Measurements from ENCODE around the gene C5orf58.

Gene C5orf58

GRCh38 chr5:170269579-170269978 lies 36.8 kb downstream of the C5orf58 start:
- ChIA-PET POLR2A (no interaction called here), CTCF (interaction anchor here (1.2 to 16.6 kb wide), 15 partner anchors 7 to 157 kb away, joined by 3 to 430 read pairs (median 14); partner anchors contain the start of genes KCNMB1 and LCP2)
- Histone ChIP-seq H3K9me3 (ENCODE audit: control extremely low read depth in 1 of 5, control insufficient read depth in 4 of 5, insufficient read depth in 2 of 5, low read depth in 1 of 5, low read length in 4 of 5) (no peaks in the 10 kb centered on the region), H3K36me3 (ENCODE audit: control insufficient read depth in 4 of 4, insufficient read depth in 4 of 4, low read length in 3 of 4) (peaks cover 24 to 81% (median 59%) of the 10 kb centered on the region in 4 experiments), H3K4me3 (ENCODE audit: control insufficient read depth in 1 of 7, extremely low read depth in 1 of 7, insufficient read depth in 4 of 7, low read depth in 2 of 7, low read length in 6 of 7) (no peak overlapping the region), H3K27ac (ENCODE audit: insufficient read depth in 1 of 2, low read depth in 1 of 2, low read length in 2 of 2, poor library complexity in 1 of 2, severe bottlenecking in 2 of 2) (peak overlapping the region; percentile 7 to 50), H3K27me3 (replicated peaks in 2 of 5; ENCODE audit: control insufficient read depth in 4 of 5, insufficient read depth in 5 of 5, low read length in 4 of 5) (no peaks in the 10 kb centered on the region), H3K4me1 (ENCODE audit: control extremely low read depth in 1 of 4, control insufficient read depth in 4 of 4, insufficient read depth in 4 of 4, low read length in 3 of 4) (peaks cover 17 to 73% (median 45%) of the 10 kb centered on the region in 4 experiments)
- WGBS (ENCODE audit: insufficient coverage): 93% methylated on average over 5 of the region's 7 CpGs
- DNase-seq: peak in 2 of 3 donors; percentile 53 to 65

- no peaks in the 10 kb centered on the region for H3K9me3 ChIP-seq (ENCODE audit: control extremely low read depth in 1 of 5, control insufficient read depth in 4 of 5, insufficient read depth in 2 of 5, low read depth in 1 of 5, low read length in 4 of 5)
- CTCF ChIA-PET: interaction anchor here (1.4 to 16.6 kb wide), 4 partner anchors 13 to 146 kb away, joined by 3 to 430 read pairs (median 61); partner anchors contain the start of gene LCP2
- peaks cover 24 to 82% (median 64%) of the 10 kb centered on the region in 4 experiments for H3K36me3 ChIP-seq (ENCODE audit: control insufficient read depth in 4 of 4, insufficient read depth in 4 of 4, low read length in 3 of 4)
- DNase-seq: no peak
- 90% methylated on average over 9 of the region's 15 CpGs for WGBS (ENCODE audit: insufficient coverage)
- POLR2A ChIA-PET: no interaction called here
- H3K4me3 ChIP-seq (ENCODE audit: control insufficient read depth in 1 of 7, extremely low read depth in 1 of 7, insufficient read depth in 4 of 7, low read depth in 2 of 7, low read length in 6 of 7): no peak overlapping the region
- H3K4me1 ChIP-seq (ENCODE audit: control extremely low read depth in 1 of 4, control insufficient read depth in 4 of 4, insufficient read depth in 4 of 4, low read length in 3 of 4): peaks cover 19 to 77% (median 51%) of the 10 kb centered on the region in 4 experiments
- H3K27ac ChIP-seq (ENCODE audit: insufficient read depth in 1 of 2, low read depth in 1 of 2, low read length in 2 of 2, poor library complexity in 1 of 2, severe bottlenecking in 2 of 2): peak overlapping the region in 1 of 2 experiments; percentile 64
- H3K27me3 ChIP-seq (replicated peaks in 2 of 5; ENCODE audit: control insufficient read depth in 4 of 5, insufficient read depth in 5 of 5, low read length in 4 of 5): no peaks in the 10 kb centered on the region
These were observed 37.7 kb downstream of the C5orf58 start for GRCh38 chr5:170270293-170271069.

GRCh38 chr5:170273968-170274710 lies 41.4 kb downstream of the C5orf58 start:
- Histone ChIP-seq H3K36me3 (ENCODE audit: control insufficient read depth in 4 of 4, insufficient read depth in 4 of 4, low read length in 3 of 4) (peaks cover 16 to 67% (median 48%) of the 10 kb centered on the region in 4 experiments), H3K27me3 (replicated peaks in 2 of 5; ENCODE audit: control insufficient read depth in 4 of 5, insufficient read depth in 5 of 5, low read length in 4 of 5) (no peaks in the 10 kb centered on the region), H3K9me3 (ENCODE audit: control extremely low read depth in 1 of 5, control insufficient read depth in 4 of 5, insufficient read depth in 2 of 5, low read depth in 1 of 5, low read length in 4 of 5) (no peaks in the 10 kb centered on the region), H3K4me3 (ENCODE audit: control insufficient read depth in 1 of 7, extremely low read depth in 1 of 7, insufficient read depth in 4 of 7, low read depth in 2 of 7, low read length in 6 of 7) (no peak overlapping the region), H3K27ac (ENCODE audit: insufficient read depth in 1 of 2, low read depth in 1 of 2, low read length in 2 of 2, poor library complexity in 1 of 2, severe bottlenecking in 2 of 2) (no peak overlapping the region), H3K4me1 (ENCODE audit: control extremely low read depth in 1 of 4, control insufficient read depth in 4 of 4, insufficient read depth in 4 of 4, low read length in 3 of 4) (peaks cover 20 to 71% (median 54%) of the 10 kb centered on the region in 4 experiments)
- WGBS (ENCODE audit: insufficient coverage): 80% methylated on average over 7 of the region's 8 CpGs
- peak; percentile 79 to 85 (median 83) for DNase-seq
- ChIA-PET POLR2A (interaction anchor here (0.5 to 1.3 kb wide), 5 partner anchors 18 to 75 kb away, joined by 3 to 5 read pairs (median 3); no protein-coding TSS in a partner anchor), CTCF (interaction anchor here (0.9 to 16.6 kb wide), 21 partner anchors 9 to 152 kb away, joined by 3 to 430 read pairs (median 10); partner anchors contain the start of gene LCP2)

DNA sequence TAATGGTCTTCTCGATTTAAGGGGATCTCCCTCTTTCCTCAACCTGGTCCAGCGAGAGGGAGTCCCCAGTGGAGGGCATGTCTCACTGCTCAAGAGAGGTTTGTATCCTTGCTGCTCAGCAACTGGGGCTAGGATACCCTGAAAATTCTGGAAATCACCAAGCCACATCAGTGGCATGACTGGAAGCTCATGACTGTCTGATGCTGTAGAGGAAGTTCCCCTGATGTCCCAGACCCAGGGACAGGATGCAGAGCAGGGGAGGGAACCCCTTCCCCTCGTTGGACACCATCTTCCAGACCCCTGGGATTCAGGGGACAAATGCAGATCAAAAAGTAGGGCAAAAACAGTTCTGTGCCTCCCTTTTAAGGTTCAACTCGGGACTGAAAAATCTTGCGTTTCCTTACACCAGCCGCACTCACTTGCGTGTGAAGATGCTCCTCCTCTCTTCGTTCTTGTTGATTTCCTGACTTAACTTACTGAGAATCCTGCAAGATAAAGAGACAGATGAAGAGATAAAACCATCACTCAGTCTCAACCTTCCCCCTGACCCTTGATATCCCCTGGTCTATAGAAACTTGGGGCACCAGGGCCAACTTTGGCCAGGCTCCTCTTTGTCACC lies 42.7 kb downstream of the C5orf58 start:
- no peaks in the 10 kb centered on the region for H3K27me3 ChIP-seq (replicated peaks in 2 of 5; ENCODE audit: control insufficient read depth in 4 of 5, insufficient read depth in 5 of 5, low read length in 4 of 5)
- peaks cover 24 to 71% (median 61%) of the 10 kb centered on the region in 4 experiments for H3K4me1 ChIP-seq (ENCODE audit: control extremely low read depth in 1 of 4, control insufficient read depth in 4 of 4, insufficient read depth in 4 of 4, low read length in 3 of 4)
- 48% methylated on average over 6 of the region's 8 CpGs for WGBS (ENCODE audit: insufficient coverage)
- peak in 2 of 3 donors; percentile 52 to 55 for DNase-seq
- peak overlapping the region in 1 of 7 experiments; percentile 37 for H3K4me3 ChIP-seq (ENCODE audit: control insufficient read depth in 1 of 7, extremely low read depth in 1 of 7, insufficient read depth in 4 of 7, low read depth in 2 of 7, low read length in 6 of 7)
- H3K27ac ChIP-seq (ENCODE audit: insufficient read depth in 1 of 2, low read depth in 1 of 2, low read length in 2 of 2, poor library complexity in 1 of 2, severe bottlenecking in 2 of 2): peak overlapping the region in 1 of 2 experiments; percentile 62
- H3K9me3 ChIP-seq (ENCODE audit: control extremely low read depth in 1 of 5, control insufficient read depth in 4 of 5, insufficient read depth in 2 of 5, low read depth in 1 of 5, low read length in 4 of 5): no peaks in the 10 kb centered on the region
- ChIA-PET POLR2A (interaction anchor here (1.3 to 2.4 kb wide), 2 partner anchors 17 to 56 kb away, joined by 4 to 8 read pairs; no protein-coding TSS in a partner anchor), CTCF (interaction anchor here (1.0 to 16.6 kb wide), 18 partner anchors 8 to 150 kb away, joined by 3 to 430 read pairs (median 7); partner anchors contain the start of gene LCP2)
- H3K36me3 ChIP-seq (ENCODE audit: control insufficient read depth in 4 of 4, insufficient read depth in 4 of 4, low read length in 3 of 4): peaks cover 8 to 61% (median 38%) of the 10 kb centered on the region in 4 experiments

DNA sequence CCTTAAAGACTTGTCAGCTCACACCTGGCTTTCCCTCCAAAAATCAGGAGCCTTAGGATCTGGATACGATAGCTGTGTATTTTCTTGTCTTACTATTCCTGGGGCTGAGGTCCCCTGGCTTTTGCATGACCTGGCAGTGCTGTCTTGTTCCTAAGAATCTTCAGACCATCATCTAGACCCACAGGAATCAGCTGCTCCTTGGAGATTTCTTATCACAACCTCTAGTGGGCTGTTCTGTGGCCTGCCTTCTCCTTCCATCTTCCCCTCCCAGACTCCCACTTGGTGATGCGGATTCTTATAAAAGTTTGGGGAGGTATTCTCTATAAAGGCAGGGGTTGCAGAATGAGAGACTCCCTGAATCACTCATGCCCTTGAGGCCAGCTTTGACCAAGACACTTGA lies 43.4 kb downstream of the C5orf58 start:
- POLR2A ChIA-PET: interaction anchor here (2.4 kb wide), 1 partner anchor 55 kb away, joined by 8 read pairs; no protein-coding TSS in a partner anchor
- H3K27me3 ChIP-seq (replicated peaks in 2 of 5; ENCODE audit: control insufficient read depth in 4 of 5, insufficient read depth in 5 of 5, low read length in 4 of 5): no peaks in the 10 kb centered on the region

DNA sequence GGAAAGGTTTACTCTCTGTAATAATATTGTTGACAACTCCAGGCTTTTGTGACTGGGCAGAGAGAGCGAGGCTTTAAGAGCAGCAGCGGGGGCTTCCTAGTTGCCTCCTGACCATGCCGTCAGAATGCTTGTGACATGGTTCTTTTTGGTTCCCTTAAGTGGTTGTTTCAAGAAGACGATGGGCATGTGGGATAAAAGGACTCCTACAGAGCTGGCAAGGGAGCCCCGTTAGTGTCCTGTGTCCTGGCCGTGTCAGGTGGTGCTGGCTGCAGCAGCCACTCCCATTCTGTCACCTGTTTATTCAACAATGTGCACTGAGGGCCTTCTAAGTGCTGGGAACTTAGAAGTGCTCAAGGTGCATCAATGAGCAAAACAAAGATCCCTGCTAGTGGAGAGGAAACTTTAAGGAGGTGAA lies 45.1 kb downstream of the C5orf58 start:
- WGBS (ENCODE audit: insufficient coverage): 14% methylated on average over 5 of the region's 6 CpGs
- CTCF ChIA-PET: interaction anchor here (0.8 to 24.6 kb wide), 13 partner anchors 6 to 143 kb away, joined by 3 to 430 read pairs (median 6); partner anchors contain the start of gene LCP2
- peak in 2 of 3 donors; percentile 49 to 67 for DNase-seq

More for the DNA sequence above, 43.4 kb downstream of the C5orf58 start:
- H3K36me3 ChIP-seq (ENCODE audit: control insufficient read depth in 4 of 4, insufficient read depth in 4 of 4, low read length in 3 of 4): peaks cover 2 to 57% (median 33%) of the 10 kb centered on the region in 4 experiments
- peaks cover 24 to 72% (median 67%) of the 10 kb centered on the region in 4 experiments for H3K4me1 ChIP-seq (ENCODE audit: control extremely low read depth in 1 of 4, control insufficient read depth in 4 of 4, insufficient read depth in 4 of 4, low read length in 3 of 4)
- peak overlapping the region in 2 of 7 experiments; percentile 13 to 37 for H3K4me3 ChIP-seq (ENCODE audit: control insufficient read depth in 1 of 7, extremely low read depth in 1 of 7, insufficient read depth in 4 of 7, low read depth in 2 of 7, low read length in 6 of 7)
- CTCF ChIA-PET: interaction anchor here (0.8 to 16.6 kb wide), 20 partner anchors 7 to 145 kb away, joined by 3 to 430 read pairs (median 5); partner anchors contain the start of gene LCP2
- peak overlapping the region; percentile 34 to 62 for H3K27ac ChIP-seq (ENCODE audit: insufficient read depth in 1 of 2, low read depth in 1 of 2, low read length in 2 of 2, poor library complexity in 1 of 2, severe bottlenecking in 2 of 2)
- DNase-seq: no peak
- 11% methylated on average over 1 of the region's 2 CpGs for WGBS (ENCODE audit: insufficient coverage)
- H3K9me3 ChIP-seq (ENCODE audit: control extremely low read depth in 1 of 5, control insufficient read depth in 4 of 5, insufficient read depth in 2 of 5, low read depth in 1 of 5, low read length in 4 of 5): no peaks in the 10 kb centered on the region

More for the DNA sequence above, 45.1 kb downstream of the C5orf58 start:
- Histone ChIP-seq H3K27me3 (replicated peaks in 2 of 5; ENCODE audit: control insufficient read depth in 4 of 5, insufficient read depth in 5 of 5, low read length in 4 of 5) (no peaks in the 10 kb centered on the region), H3K9me3 (ENCODE audit: control extremely low read depth in 1 of 5, control insufficient read depth in 4 of 5, insufficient read depth in 2 of 5, low read depth in 1 of 5, low read length in 4 of 5) (no peaks in the 10 kb centered on the region), H3K27ac (ENCODE audit: insufficient read depth in 1 of 2, low read depth in 1 of 2, low read length in 2 of 2, poor library complexity in 1 of 2, severe bottlenecking in 2 of 2) (peak overlapping the region; percentile 20 to 62), H3K4me3 (ENCODE audit: control insufficient read depth in 1 of 7, extremely low read depth in 1 of 7, insufficient read depth in 4 of 7, low read depth in 2 of 7, low read length in 6 of 7) (peak overlapping the region in 3 of 7 experiments; percentile 20 to 44 (median 20)), H3K36me3 (ENCODE audit: control insufficient read depth in 4 of 4, insufficient read depth in 4 of 4, low read length in 3 of 4) (peaks cover 3 to 59% (median 35%) of the 10 kb centered on the region in 4 experiments), H3K4me1 (ENCODE audit: control extremely low read depth in 1 of 4, control insufficient read depth in 4 of 4, insufficient read depth in 4 of 4, low read length in 3 of 4) (peaks cover 26 to 81% (median 75%) of the 10 kb centered on the region in 4 experiments)
- POLR2A ChIA-PET: interaction anchor here (1.2 to 2.7 kb wide), 3 partner anchors 14 to 56 kb away, joined by 4 to 18 read pairs (median 16); partner anchors contain the start of gene LCP2
